ENCODE results near the gene SPOCK1. TPM values are rescaled to one million over a fixed set of nuclear protein-coding genes. Genes with fewer than 3 reads are reported as not detected.

SPOCK1 gene
- total RNA-seq, 1 donor from 2014 or later: 0.20 TPM

DNA sequence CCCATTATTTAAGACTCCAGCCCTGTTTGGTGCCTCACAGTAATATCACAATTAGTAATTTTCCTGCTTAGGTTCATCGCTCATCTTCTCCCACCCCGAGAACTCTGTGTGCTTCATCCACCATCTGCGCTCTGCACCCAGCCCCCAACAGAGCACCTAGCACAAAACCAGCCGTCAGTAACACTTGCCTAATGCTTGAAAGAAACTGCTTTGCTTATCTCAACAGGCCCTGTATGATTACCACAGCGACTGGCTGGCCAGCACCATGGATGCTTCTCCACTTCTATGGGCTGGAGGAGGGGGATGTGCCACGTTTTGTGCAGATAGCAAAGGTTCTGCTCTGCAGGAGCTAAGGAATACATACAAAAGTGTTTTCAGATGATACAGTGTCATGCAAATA, 166.8 kb downstream of the SPOCK1 start:
- no peak for DNase-seq (ENCODE audit: low read depth in 2 of 2)

DNA sequence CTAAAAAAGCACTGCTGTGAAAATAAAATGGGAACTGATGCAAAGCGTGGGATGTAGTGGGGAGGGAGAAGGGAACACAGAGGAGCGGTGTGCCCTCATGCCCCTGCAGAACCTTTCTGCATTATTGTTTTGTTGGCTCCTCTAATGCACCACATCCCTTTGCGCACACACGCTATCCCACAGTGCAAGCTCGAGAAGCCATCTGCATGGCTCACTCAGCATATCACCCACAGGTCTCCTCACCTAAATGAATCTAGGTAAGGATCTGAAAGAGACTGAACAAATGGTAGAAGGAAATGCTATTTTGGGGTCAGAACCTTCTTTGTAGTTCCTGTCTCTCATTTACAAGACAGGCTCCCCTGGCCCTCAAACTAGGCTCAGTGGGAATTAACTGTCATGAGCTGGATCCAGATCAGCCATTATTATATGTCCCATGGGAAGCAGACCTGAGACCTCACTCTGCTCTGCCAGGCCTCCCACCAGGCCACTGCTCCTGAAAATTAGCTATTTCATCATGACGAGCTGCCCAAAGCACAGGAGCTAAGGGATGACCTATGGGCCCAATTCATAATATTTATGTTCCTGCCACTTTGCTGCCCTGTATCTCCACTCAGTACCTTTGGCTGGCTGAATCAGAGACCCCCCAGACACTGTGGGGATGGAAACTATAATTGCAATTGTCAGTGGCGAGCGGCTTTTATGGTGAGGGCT, 169.4 kb downstream of the SPOCK1 start:
- no peak for DNase-seq (ENCODE audit: low read depth in 2 of 2)

DNA sequence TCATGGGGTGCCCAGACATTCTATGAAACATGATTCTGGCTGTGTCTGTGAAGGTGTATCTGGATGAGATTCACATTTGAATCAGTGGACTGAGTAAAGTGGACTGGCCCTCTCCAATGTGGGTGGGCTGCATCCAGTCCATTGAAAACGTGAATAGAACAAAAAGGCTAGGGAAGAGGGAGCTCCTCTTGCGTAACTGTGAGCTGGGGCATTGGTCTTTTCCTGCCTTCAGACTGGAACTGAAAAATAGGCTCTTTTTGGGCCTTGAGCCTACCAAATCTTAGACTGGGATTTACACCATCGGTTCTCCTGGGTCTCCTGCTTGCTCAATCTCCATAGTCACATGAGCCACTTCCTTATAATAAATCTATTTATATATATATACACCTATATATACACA, 170.1 kb downstream of the SPOCK1 start:
- DNase-seq (ENCODE audit: low read depth in 2 of 2): no peak

DNA sequence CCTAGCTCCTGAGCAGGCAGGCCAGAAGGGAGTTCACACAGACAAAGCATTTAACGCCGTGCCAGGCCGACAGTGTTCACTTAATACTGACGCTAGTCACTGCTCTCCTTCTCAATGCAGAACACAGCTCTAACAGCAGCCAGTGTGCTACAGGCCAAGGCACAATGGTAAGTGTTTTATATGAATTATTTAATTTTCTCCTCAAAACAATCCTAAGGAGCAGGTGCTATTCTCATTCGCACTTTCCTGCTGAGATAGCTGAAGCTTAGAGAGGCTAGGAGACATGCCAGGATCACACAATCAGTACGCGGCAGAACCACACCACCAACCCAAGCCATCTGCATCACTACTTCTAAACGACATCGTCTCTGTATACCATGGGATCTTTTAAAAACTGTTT, 170.7 kb downstream of the SPOCK1 start:
- DNase-seq (ENCODE audit: low read depth in 2 of 2): no peak

DNA sequence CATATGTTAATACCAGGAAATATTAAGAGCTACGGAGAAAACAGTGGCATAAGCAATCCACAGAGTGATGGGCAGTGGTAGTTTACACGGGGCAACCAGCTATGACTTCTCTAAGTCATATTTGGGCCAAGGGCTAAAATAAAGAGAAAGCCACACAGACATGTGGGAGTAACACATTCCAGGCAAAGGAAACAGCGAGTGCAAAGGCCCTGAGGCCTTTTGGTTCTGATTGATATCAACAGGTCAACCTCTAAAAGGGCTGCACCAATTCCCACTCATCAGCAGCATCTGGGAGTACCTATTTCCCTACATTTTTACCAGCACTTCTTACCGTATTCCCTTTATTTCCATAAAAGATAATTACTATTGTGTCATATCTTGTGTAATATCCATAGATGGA, 173.4 kb downstream of the SPOCK1 start:
- no peak for DNase-seq (ENCODE audit: low read depth in 2 of 2)

DNA sequence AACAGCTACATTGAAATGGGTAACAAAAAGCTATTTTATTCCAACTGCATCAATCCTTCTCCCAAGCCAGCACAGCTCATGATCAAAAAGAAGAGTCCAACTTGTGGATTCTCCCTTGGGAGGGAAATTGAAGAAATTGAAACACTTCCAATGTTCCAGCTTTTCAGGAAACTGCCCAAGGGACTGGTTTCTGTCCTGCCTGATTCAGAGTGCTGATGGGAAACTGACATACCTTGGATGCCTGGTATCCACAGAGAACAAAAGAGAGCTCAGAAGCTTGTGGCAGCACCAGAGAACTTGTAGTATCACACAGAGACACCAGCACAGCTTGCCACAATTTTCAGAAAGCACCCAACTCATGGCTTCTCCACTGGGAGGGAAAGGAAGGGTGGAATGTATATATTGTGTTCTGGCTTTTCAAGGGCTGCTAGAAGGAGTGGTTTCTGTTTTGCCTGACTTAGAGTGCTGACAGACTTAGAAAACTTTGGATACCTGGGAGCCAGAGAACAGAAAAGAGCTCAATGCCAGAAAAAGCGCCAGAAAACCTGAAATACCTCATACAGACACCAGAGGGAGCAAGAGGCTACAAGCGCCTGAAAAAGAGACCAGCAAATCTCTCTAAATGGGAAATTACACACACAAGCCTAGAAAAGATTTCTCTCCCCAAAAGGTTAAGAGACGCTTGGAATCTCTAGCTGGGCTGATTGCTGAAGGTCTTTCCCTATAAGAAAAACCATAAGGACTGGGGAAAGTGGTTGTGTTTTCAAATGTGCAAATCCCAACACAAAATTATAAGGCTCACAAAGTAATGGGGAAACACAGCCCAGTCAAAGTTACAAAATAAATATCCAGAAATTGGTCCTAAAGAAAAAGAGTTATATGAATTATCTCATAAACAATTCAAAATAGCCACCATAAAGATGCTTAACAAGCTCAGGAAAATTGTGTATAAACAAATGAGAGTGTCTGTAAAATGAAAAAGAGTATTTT, 178.8 kb downstream of the SPOCK1 start:
- DNase-seq (ENCODE audit: low read depth in 2 of 2): peak; percentile 60 to 72

DNA sequence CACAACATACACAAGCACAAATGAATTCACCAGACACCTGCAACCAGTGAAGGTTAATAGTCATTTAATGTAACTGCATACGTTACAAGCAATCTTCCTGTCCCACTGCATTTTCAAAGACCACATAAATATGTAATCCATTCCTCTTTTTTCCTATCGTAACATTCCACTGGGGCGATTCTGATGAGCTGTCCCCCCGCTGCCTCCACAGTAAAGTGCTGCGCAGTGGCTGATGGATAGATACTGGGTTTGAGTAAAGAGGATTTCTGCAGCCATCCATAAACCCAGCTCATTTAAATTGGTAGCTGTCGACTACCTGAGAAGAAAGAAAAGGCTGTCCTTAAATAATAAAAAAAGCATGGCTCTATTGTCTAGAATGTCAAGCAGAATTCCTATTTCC, 181.1 kb downstream of the SPOCK1 start:
- DNase-seq (ENCODE audit: low read depth in 2 of 2): no peak

DNA sequence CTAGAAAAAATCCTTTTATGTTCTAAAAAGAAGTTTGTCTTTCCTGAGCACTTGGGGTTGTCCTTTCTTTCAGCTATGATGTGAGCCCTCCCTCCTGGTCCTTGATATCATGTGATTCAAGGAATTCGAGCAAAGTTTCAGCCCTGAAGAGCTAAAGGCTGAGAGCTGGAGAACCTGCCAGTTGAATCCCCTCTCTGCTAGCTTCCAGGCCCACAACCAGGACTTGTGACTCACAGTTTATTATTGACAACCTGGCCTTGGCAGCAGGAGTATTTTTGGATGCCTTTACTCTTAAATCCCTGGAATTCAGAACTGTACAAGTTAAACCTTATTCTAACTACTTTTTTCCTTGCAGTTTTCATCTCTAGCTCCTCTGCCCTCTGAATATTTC, 182.8 kb downstream of the SPOCK1 start:
- peak in 1 of 2 donors; percentile 7 for DNase-seq (ENCODE audit: low read depth in 2 of 2)

DNA sequence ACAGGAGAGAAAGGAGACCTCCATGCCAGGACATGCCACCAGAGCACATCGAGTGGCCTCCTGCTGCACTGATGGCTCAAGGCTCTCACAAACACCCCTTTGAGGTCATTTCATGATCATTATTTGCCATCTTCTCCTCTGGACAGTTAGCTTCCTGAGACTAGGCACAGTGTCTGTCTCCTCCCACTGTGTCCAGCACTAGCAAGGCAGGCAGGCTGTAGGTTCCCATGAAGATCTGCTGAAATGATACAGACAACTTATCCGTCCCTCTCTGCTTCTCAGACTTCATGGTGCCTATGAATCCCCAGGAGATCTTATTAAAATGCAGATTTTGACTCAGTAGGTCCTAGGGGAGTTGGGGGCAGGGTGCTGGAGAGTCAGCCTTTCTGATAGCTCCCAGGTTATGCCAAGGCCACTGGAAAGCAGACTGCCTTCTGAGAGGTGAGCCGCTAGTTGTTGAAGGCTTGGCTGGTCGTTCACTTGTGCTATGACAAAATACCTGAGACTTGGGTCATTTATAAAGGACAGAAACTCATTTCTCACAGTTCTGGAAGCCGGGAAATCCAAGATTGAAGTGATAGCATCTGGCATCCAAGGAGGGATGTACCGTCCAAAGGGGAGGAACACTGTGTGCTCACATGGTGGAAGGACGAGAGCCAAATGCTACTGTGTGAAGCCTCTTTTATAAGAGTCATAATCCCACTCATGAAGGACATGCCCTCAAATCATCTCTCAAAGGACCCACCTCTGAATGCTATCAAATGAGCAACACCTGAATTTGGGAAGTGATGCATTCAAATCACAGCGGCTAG, 183.4 kb downstream of the SPOCK1 start:
- no peak for DNase-seq (ENCODE audit: low read depth in 2 of 2)

DNA sequence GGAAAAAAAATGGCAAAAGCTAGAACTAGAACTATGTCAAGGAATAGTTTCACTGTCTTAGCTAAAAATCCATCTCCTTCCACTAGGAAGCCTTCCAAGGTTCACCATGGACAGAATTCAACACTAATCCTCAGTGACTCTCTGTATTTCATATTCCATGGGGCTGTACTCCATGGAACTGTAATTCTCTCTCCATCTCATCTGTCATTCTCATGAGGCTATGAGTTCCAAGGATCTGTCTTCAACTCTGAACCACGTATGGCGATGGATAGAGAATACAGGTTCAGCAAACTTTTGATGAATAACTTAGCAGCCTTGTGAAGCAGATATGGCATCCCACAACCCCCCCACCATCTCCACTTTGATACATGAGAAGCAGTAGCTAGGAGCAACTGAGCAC, 184.0 kb downstream of the SPOCK1 start:
- DNase-seq (ENCODE audit: low read depth in 2 of 2): no peak

DNA sequence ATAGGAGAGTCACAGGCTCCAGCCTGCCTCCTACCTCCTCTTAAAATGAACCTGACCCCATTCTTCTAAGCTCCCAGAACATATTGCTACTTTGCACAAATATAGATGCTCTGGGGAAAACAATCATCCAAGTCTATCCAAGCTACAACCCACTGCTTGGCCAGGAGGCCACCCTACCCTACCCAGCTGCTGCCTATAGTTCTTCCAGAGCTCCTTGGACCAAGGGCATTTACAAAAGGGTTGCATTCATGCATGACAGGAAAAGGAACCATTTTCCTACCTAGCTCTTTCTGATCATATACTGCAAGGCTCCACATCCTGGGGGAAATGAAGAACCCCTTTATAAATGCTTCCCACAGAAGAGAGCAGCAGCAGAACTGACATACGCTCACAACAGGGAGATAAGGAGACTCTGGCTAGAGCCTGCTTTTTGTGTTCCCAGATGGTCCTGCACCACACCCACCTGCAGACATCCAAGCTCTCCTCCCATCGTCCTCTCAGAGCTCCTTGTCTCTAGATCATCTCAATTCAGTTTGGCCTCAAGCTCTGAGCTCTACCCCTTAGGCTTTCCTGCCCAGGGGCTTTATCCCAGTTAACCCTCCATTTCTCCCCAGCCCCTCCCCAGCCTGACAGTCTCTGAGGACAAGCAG, 185.5 kb downstream of the SPOCK1 start:
- DNase-seq (ENCODE audit: low read depth in 2 of 2): no peak

DNA sequence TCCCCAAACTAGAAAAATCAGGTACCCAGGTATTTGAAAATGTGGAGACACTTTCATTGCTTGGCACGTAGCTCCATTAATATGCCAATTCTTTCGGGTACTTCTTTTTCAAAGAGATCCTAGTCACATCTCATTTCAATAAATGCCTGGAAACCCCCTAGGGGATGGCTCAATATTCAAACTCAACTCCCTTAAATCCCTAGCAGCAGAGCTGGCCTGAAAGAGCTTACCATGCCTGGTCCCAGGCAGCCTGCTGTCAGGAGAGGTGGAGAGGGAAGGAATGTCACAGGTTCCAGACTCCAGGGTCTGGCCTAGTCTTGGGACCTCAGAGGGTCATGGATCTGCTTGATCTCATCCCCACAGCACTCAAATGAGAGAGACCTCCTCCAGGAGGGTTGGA, 187.1 kb downstream of the SPOCK1 start:
- DNase-seq (ENCODE audit: low read depth in 2 of 2): no peak

DNA sequence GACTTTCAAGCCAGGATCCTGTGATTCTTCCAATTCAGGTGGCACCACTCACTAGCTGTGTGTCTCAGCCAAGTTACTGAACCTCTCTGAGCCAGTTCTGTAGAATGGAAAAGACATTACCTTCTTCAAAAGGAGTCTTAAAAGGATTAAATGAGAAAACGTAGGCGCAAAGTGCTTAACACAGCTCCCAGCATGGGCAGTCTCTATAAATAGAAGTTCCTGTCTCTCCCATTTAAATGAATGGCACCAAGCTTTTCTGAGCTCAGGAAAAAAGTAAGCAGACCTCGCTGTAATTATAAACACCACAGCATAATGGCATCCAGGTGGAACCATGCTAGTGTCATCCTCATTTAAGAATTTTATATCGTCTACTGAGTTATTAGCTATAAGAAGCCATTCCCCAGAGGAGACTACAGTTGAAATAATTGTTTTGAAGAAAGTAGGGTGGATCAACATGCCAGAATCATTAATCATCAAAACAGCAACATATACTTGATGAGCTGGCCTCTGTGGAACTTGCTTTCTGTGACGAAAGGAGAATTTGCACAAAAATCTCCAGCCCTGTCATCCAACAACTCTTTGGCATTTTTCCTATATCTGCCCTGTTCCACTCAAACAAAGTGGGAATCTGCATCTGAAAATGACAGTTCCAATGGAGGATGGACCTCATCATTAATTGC, 188.9 kb downstream of the SPOCK1 start:
- peak; percentile 11 to 81 for DNase-seq (ENCODE audit: low read depth in 2 of 2)

DNA sequence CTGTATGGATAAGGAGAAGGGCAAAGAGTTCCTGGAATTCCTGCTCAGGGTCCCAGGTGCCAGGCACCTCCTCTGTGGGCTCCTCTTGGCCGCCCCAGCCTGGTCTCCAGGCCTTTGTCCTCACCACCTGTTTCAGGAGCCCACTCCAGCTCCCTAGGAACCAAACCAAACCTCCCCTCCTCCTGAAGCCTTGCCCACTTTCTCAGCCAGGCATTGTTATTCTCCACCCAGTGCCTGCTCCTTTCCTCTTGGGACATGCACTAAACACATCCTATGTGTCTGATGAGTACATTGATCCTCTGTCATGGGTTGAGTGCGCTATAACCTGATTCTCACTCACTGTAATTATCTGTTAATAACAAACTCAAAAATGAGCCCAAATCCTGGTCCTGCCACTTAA, 189.8 kb downstream of the SPOCK1 start:
- DNase-seq (ENCODE audit: low read depth in 2 of 2): no peak

DNA sequence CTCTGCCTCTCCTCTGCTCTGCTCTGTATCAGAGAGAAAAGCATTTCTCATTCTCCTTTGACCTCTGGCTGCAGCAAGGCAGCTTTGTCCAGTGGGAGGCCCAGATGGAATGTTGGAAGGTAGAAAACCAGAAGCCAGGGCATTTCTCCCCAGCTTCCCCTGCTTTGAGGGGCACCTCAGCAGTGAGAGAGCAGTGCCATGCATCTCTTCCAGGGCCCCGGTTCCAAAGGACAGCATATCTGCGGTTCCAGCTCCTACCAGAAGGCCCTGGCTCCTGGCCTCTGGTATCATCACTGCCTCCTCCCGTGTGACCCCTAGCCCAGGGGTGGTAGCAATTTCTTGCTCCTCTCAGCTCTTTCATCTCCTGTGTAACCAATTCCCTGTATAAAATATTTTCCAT, 190.8 kb downstream of the SPOCK1 start:
- no peak for DNase-seq (ENCODE audit: low read depth in 2 of 2)

DNA sequence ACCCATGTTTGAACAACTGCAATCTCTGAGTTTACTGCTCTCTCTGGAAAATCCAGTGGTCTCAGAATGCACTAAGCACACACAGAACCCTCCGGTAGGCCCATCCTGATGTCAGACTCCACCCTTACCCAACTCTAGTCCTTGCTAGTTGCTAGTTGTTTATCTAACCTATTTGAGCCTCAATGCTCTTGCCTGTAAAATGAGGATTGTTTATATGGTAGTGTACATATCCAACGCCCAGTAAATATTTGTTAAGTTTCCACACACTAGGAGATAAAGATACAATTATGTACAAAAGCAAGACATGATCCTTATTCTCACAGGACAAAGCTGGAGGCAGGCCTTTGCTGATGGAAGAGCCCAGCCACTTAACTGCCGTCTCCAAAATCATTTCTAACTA, 192.2 kb downstream of the SPOCK1 start:
- no peak for DNase-seq (ENCODE audit: low read depth in 2 of 2)

DNA sequence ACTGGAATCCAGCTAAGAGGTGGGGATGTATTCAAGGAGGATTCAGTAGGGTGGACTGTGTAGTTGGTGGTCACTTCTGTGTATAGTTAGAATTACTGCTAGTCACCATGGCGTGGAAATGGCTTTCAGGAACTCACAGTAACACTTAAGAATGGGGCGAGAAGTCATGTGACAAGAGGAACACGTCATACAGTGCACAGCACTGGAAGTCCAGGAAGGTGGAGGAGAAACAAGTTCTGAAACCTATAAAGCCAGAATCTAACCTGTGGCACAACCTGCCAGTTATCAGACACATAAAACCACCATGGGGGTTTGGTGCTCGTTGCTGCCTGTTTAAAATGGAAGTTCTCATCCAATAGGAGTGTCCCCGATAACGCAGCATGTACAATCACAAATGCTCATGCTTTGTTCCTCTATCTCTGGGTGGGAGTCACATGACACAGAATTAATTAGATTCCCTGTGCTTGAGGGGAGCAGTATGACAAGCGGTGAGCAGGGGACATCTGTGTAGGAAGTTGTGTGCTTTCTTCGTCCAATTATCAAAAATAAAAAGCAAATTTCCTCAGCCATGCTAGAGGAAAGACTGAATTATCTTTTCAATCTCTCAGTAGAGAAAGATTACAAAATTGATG, 193.0 kb downstream of the SPOCK1 start:
- no peak for DNase-seq (ENCODE audit: low read depth in 2 of 2)

DNA sequence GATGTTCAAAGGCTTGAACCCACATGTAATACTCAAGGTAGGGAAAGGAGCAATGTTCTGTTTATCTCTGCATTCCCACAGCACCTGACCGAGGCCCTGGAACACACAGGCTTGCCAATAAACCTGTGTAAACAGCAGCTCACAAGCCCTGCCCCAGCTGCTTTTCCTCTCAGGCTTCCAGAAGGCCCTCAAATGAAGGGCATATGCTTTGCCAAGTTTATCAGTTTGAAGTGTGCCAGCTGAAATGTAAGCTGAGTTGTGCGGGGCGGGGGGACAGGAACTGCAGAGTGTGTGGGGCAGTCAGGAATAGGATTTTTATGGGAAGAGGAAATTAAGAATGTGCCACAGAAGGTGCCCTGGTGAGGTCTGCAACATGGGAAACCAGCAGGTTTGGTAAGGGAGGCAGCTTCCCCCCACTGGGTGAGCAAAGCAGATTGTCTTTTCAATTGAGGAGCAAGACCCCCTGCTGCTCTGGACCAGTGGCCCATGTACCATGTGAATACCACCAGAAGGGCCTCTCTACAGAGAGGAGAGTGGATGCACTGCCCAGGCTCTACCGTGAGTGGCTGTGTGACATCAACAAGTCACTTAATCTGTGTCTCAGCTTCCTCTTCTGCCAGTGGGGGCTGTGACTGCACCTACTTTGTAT, 194.8 kb downstream of the SPOCK1 start:
- peak in 1 of 2 donors; percentile 57 for DNase-seq (ENCODE audit: low read depth in 2 of 2)

DNA sequence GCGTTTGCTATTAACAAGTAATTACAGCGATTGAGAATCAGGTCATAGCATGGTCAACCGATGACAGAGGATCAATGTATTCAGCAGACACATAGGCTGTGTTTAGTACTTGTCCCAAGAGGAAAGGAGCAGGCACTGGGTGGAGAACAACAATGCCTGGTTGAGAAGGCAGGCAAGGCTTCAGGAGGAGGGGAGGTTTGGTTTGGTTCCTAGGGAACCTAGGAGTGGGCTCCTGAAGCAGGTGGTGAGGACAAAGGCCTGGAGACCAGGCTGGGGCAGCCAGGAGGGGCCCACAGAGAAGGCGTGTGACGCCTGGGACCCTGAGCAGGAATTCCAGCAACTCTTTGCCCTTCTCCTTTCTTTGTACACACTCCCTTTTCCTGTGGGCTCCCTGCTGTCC, 195.6 kb downstream of the SPOCK1 start:
- DNase-seq (ENCODE audit: low read depth in 2 of 2): no peak

Data from lung microvascular endothelial cell (primary cell).